IMR-90 (cell line): ENCODE data around the gene LBP. TPM values are rescaled to one million over a fixed set of nuclear protein-coding genes. Genes with fewer than 3 reads are reported as not detected.

Source experiments
- ATAC-seq: fragments of 200-7000 bp; cut with Tn5 transposase; 2 replicates; pipeline ENCODE4 v1.9.1; 2020; ENCODE audit warnings: low read depth, mild to moderate bottlenecking, moderate library complexity
- BruUV-seq: library from RNA; stranded (reverse); fragments of 400-500 nt; replicated peaks from 2 replicates; lab custom pipeline; 2021; lab: Mats Ljungman, UMichigan
- CTCF ChIA-PET: fragments of 300-600 bp; formaldehyde crosslinking; extraction: SDS; loops from one replicate; lab custom pipeline; 2021; ENCODE audit warnings: antibody characterized with exemption; lab: Yijun Ruan, JAX
- POLR2A ChIA-PET: fragments of 300-600 bp; sonication (Branson Sonifier 250); formaldehyde crosslinking; loops from one replicate; lab custom pipeline; 2022; ENCODE audit warnings: antibody characterized with exemption; ENCODE audit not compliant: unreplicated experiment; lab: Charles Lee
- DNase-seq: peaks from one replicate; pipeline ENCODE4 v3.0.0; 2013
- H2AFZ ChIP-seq: replicated peaks from 2 replicates; pipeline ENCODE3; 2013; ENCODE audit warnings: low read length, mild to moderate bottlenecking; ENCODE audit not compliant: poor library complexity
- H2AK5ac ChIP-seq: 2 replicates; pipeline ENCODE4 v1.6.1; 2013; ENCODE audit warnings: low read depth, low read length, inconsistent platforms
- H2AK9ac ChIP-seq: replicated peaks from 2 replicates; pipeline ENCODE3; 2013; ENCODE audit warnings: mild to moderate bottlenecking, low read depth, low read length, moderate library complexity; ENCODE audit not compliant: poor library complexity
- H2BK120ac ChIP-seq: 2 replicates; pipeline ENCODE4 v1.6.1; 2013; ENCODE audit warnings: low read depth, low read length, inconsistent platforms
- H2BK15ac ChIP-seq: 3 replicates; pipeline ENCODE4 v1.6.1; 2013; ENCODE audit warnings: low read depth, low read length, inconsistent platforms
- H2BK20ac ChIP-seq: 2 replicates; pipeline ENCODE4 v1.6.1; 2013; ENCODE audit warnings: low read depth, mild to moderate bottlenecking, inconsistent platforms, low read length, moderate library complexity
- H2BK5ac ChIP-seq: 2 replicates; pipeline ENCODE4 v1.6.1; 2013; ENCODE audit warnings: mild to moderate bottlenecking, low read depth, low read length, inconsistent platforms; ENCODE audit not compliant: poor library complexity, severe bottlenecking
- H3K14ac ChIP-seq: replicated peaks from 2 replicates; pipeline ENCODE4 v1.6.1; 2013; ENCODE audit warnings: low read depth, low read length, inconsistent platforms
- H3K18ac ChIP-seq: 2 replicates; pipeline ENCODE4 v1.6.1; 2013; ENCODE audit warnings: low read depth, low read length, control low read depth
- H3K23ac ChIP-seq: 2 replicates; pipeline ENCODE4 v1.6.1; 2013; ENCODE audit warnings: low read depth, low read length, inconsistent platforms
- H3K27ac ChIP-seq: 2 replicates; pipeline ENCODE4 v1.5.1; 2013; ENCODE audit warnings: mild to moderate bottlenecking, control low read depth, low read length; ENCODE audit not compliant: insufficient read depth
- H3K27me3 ChIP-seq: 2 replicates; pipeline ENCODE4 v1.6.1; 2013; ENCODE audit warnings: low read length; ENCODE audit not compliant: control insufficient read depth, insufficient read depth
- H3K36me3 ChIP-seq: 2 replicates; pipeline ENCODE4 v1.6.1; 2013; ENCODE audit warnings: low read length, mixed read lengths; ENCODE audit not compliant: control insufficient read depth, insufficient read depth
- H3K4ac ChIP-seq: 2 replicates; pipeline ENCODE4 v1.6.1; 2013; ENCODE audit warnings: low read depth, low read length, inconsistent platforms
- H3K4me1 ChIP-seq: 2 replicates; pipeline ENCODE4 v1.6.1; 2013; ENCODE audit warnings: low read length, mixed read lengths; ENCODE audit not compliant: control insufficient read depth, insufficient read depth
- H3K4me2 ChIP-seq: 2 replicates; pipeline ENCODE4 v1.6.1; 2013; ENCODE audit warnings: low read depth, mild to moderate bottlenecking, control low read depth, low read length, moderate library complexity
- H3K4me3 ChIP-seq: 2 replicates; pipeline ENCODE4 v1.5.1; 2013; ENCODE audit warnings: low read depth, mild to moderate bottlenecking, control low read depth, low read length, moderate library complexity; ENCODE audit not compliant: insufficient read depth
- H3K56ac ChIP-seq: 2 replicates; pipeline ENCODE4 v1.6.1; 2013; ENCODE audit warnings: low read length, inconsistent platforms; ENCODE audit not compliant: insufficient read depth; ENCODE audit errors: extremely low read depth
- H3K79me1 ChIP-seq, 2 experiments: 2 replicates each; pipeline ENCODE4 v1.6.1; 2013; ENCODE audit warnings: low read length in 2 of 2, inconsistent platforms in 1 of 2, low read depth in 1 of 2
- H3K9ac ChIP-seq: 2 replicates; pipeline ENCODE4 v1.6.1; 2013; ENCODE audit warnings: low read depth, low read length, control low read depth
- H3K9me1 ChIP-seq: 2 replicates; pipeline ENCODE4 v1.6.1; 2013; ENCODE audit warnings: low read length, inconsistent platforms; ENCODE audit not compliant: insufficient read depth
- H3K9me3 ChIP-seq: 2 replicates; pipeline ENCODE4 v1.6.1; 2013; ENCODE audit warnings: low read length; ENCODE audit not compliant: control insufficient read depth, insufficient read depth
- H4K20me1 ChIP-seq: 2 replicates; pipeline ENCODE4 v1.6.1; 2013; ENCODE audit warnings: low read length, inconsistent platforms; ENCODE audit not compliant: insufficient read depth
- H4K5ac ChIP-seq: 2 replicates; pipeline ENCODE4 v1.6.1; 2013; ENCODE audit warnings: mild to moderate bottlenecking, low read depth, low read length, control low read depth
- H4K8ac ChIP-seq, 2 experiments: 2 replicates each; pipeline ENCODE4 v1.6.1; 2013; ENCODE audit warnings: low read depth in 2 of 2, low read length in 2 of 2, control low read depth in 1 of 2, inconsistent platforms in 1 of 2
- H4K91ac ChIP-seq: 2 replicates; pipeline ENCODE4 v1.6.1; 2013; ENCODE audit warnings: low read depth, low read length, inconsistent platforms; ENCODE audit not compliant: insufficient read depth
- BHLHE40 ChIP-seq: fragments of 150-350 bp; IDR thresholded peaks from 2 replicates; pipeline ENCODE4 v1.6.1; 2016; ENCODE audit warnings: mild to moderate bottlenecking, low read depth, low read length
- CHD1 ChIP-seq: IDR thresholded peaks from 2 replicates; pipeline ENCODE4 v1.6.1; 2012; ENCODE audit warnings: low read depth, low read length, improper control_type of control experiment
- CTCF ChIP-seq: conservative IDR thresholded peaks from 2 replicates; pipeline ENCODE4 v1.5.1; 2012; ENCODE audit warnings: mild to moderate bottlenecking, low read depth, low read length, improper control_type of control experiment
- ELK1 ChIP-seq: fragments of 150-350 bp; IDR thresholded peaks from 2 replicates; pipeline ENCODE4 v1.6.1; 2016; ENCODE audit warnings: low read depth, mild to moderate bottlenecking, low read length, moderate library complexity, borderline replicate concordance
- FOS ChIP-seq: fragments of 150-350 bp; IDR thresholded peaks from 2 replicates; pipeline ENCODE4 v1.6.1; 2016; ENCODE audit warnings: low read depth, low read length
- MAFK ChIP-seq: IDR thresholded peaks from 2 replicates; pipeline ENCODE4 v1.6.1; 2012; ENCODE audit warnings: low read depth, low read length, improper control_type of control experiment
- MAZ ChIP-seq: IDR thresholded peaks from 2 replicates; pipeline ENCODE4 v1.6.1; 2012; ENCODE audit warnings: low read depth, mild to moderate bottlenecking, low read length, improper control_type of control experiment, moderate library complexity, borderline replicate concordance
- MXI1 ChIP-seq: IDR thresholded peaks from 2 replicates; pipeline ENCODE4 v1.6.1; 2012; ENCODE audit warnings: low read depth, mild to moderate bottlenecking, low read length, moderate library complexity, borderline replicate concordance
- NFE2L2 ChIP-seq: fragments of 150-350 bp; IDR thresholded peaks from 2 replicates; pipeline ENCODE4 v1.6.1; 2016; ENCODE audit warnings: low read depth, mild to moderate bottlenecking, low read length
- POLR2A ChIP-seq: IDR thresholded peaks from 2 replicates; pipeline ENCODE4 v1.6.1; 2012; ENCODE audit warnings: mild to moderate bottlenecking, low read depth, low read length
- RAD21 ChIP-seq: IDR thresholded peaks from 2 replicates; pipeline ENCODE4 v1.6.1; 2012; ENCODE audit warnings: low read length, improper control_type of control experiment
- RCOR1 ChIP-seq: IDR thresholded peaks from 2 replicates; pipeline ENCODE4 v1.6.1; 2012; ENCODE audit warnings: mild to moderate bottlenecking, low read length, improper control_type of control experiment; ENCODE audit not compliant: insufficient replicate concordance
- RFX5 ChIP-seq: IDR thresholded peaks from 2 replicates; pipeline ENCODE4 v1.8.0; 2012; ENCODE audit warnings: low read depth, mild to moderate bottlenecking, low read length, moderate library complexity
- SMC3 ChIP-seq: fragments of 150-350 bp; IDR thresholded peaks from 2 replicates; pipeline ENCODE4 v1.6.1; 2016; ENCODE audit warnings: low read depth, mild to moderate bottlenecking, antibody characterized with exemption, low read length, moderate library complexity
- USF2 ChIP-seq: fragments of 150-350 bp; IDR thresholded peaks from 2 replicates; pipeline ENCODE4 v1.6.1; 2017; ENCODE audit warnings: mild to moderate bottlenecking, antibody characterized with exemption, low read length, low read depth
- WGBS, 2 experiments: methylation state at CpG; one replicate each; pipeline versions ENCODE4 v1.1.5 to v1.1.7; 2013; ENCODE audit warnings: missing lambda C conversion rate in 2 of 2; ENCODE audit not compliant: insufficient read length in 1 of 2; ENCODE audit errors: extremely low coverage in 2 of 2; 5-methylcytosine and 5-hydroxymethylcytosine counted together
- dilution Hi-C: fragments of 300-500 bp; cut with HindIII; formaldehyde crosslinking; loops from one replicate; pipeline ENCODE4 v1.14.3; 2018; ENCODE audit warnings: low sequenced_read_pairs; ENCODE audit not compliant: unreplicated experiment
- in situ Hi-C: fragments of 300-500 bp; cut with MboI; formaldehyde crosslinking; loops from 3 replicates; pipeline ENCODE4 v1.14.3; 2019; ENCODE audit warnings: low sequenced_read_pairs, inconsistent platforms, mixed read lengths
- intact Hi-C: fragments of 100-400 bp; cut with micrococcal nuclease; formaldehyde crosslinking; loops from 2 replicates; pipeline ENCODE4 v1.10.0; 2022
- polyA plus RNA-seq, 3 experiments: library from polyadenylated mRNA; depleted of rRNA; stranded (reverse); fragments of >200 nt; gene quantifications; 2 replicates each; pipeline ENCODE4 v1.2.3, GENCODE V29; 2012; ENCODE audit warnings: low replicate concordance in 1 of 3
- total RNA-seq: library from RNA; depleted of rRNA; stranded (reverse); fragments of >200 nt; gene quantifications from 2 replicates; pipeline ENCODE4 v1.2.3, GENCODE V29; 2012

Gene LBP
- total and polyA plus RNA-seq, 2 of the 4 experiments (the other 2 are of a cell fraction) = not detected

GRCh38 chr20:38369389-38369788 lies 23.1 kb downstream of the LBP start:
- in situ Hi-C loops = no loop called here
- Histone ChIP-seq H4K5ac (no peak overlapping the region), H3K14ac (no peak overlapping the region), H3K36me3 (no peaks in the 10 kb centered on the region), H3K23ac (no peak overlapping the region), H3K27me3 (peaks cover 46% of the 10 kb centered on the region), H2BK15ac (no peak overlapping the region), H2AFZ (peak overlapping the region; percentile 78), H2BK20ac (no peak overlapping the region), H3K79me1 (no peaks in the 10 kb centered on the region), H3K9me1 (no peaks in the 10 kb centered on the region), H3K4me3 (no peak overlapping the region), H4K20me1 (no peaks in the 10 kb centered on the region), H2BK5ac (no peak overlapping the region), H3K27ac (no peak overlapping the region), H2AK5ac (no peak overlapping the region), H3K18ac (no peak overlapping the region), H4K8ac (peak overlapping the region in 1 of 2 experiments; percentile 55; a peak in 1 of 4 replicates), H3K9me3 (no peaks in the 10 kb centered on the region), H3K56ac (no peak overlapping the region), H3K4ac (no peak overlapping the region), H2AK9ac (no peak overlapping the region), H2BK120ac (no peak overlapping the region), H3K4me1 (no peaks in the 10 kb centered on the region), H4K91ac (no peak overlapping the region), H3K9ac (no peak overlapping the region), H3K4me2 (no peak overlapping the region)
- POLR2A ChIA-PET = no interaction called here
- DNase-seq = no peak
- TF ChIP-seq NFE2L2 = no peak
- no peak for TF ChIP-seq POLR2A
- no peak for TF ChIP-seq MAFK
- no peak for TF ChIP-seq RAD21
- no peak for TF ChIP-seq CTCF
- no peak for TF ChIP-seq CHD1
- no peak for TF ChIP-seq RFX5
- TF ChIP-seq MXI1 = no peak
- no peak for TF ChIP-seq ELK1
- no peak for TF ChIP-seq USF2
- no peak for TF ChIP-seq FOS
- no peak for TF ChIP-seq SMC3
- TF ChIP-seq MAZ = no peak
- no peak for TF ChIP-seq BHLHE40
- TF ChIP-seq RCOR1 = no peak
- CTCF ChIA-PET = no interaction called here
- BruUV-seq = no TSS peak
- no CpG with 5 or more reads among the region's 2 CpGs for WGBS, 2 experiments
- dilution Hi-C loops = no loop called here
- intact Hi-C loops = no loop called here
- peak; percentile 56; the same call in 1 of the 2 replicates for ATAC-seq
